Caco-2 (cell line): Measurements from ENCODE around the gene MUC3A. TPM values are rescaled to one million over a fixed set of nuclear protein-coding genes. Genes with fewer than 3 reads are reported as not detected.
"Not testable (repeated sequence)": the region's sequence is repeated elsewhere in the genome, so short reads cannot be mapped to it uniquely, and the experiment has no call there.

Source experiments
- BruUV-seq: library from RNA; stranded (reverse); fragments of 400-500 nt; replicated peaks from 2 replicates; lab custom pipeline; 2021; lab: Mats Ljungman, UMichigan
- CTCF ChIA-PET: fragments of 300-600 bp; sonication (Branson Sonifier 250); formaldehyde crosslinking; loops from one replicate; lab custom pipeline; 2022; ENCODE audit warnings: antibody characterized with exemption; lab: Charles Lee
- POLR2A ChIA-PET: fragments of 300-600 bp; sonication (Branson Sonifier 250); formaldehyde crosslinking; loops from one replicate; lab custom pipeline; 2022; ENCODE audit warnings: antibody characterized with exemption; lab: Charles Lee
- DNase-seq, 2 experiments: peaks; one replicate each; pipeline versions ENCODE4 v3.0.0 to v3.0.0-alpha.2; 2020 to 2022
- H3K27me3 ChIP-seq: replicated peaks from 2 replicates; pipeline ENCODE4 v1.6.0; 2011; ENCODE audit warnings: low read length; ENCODE audit not compliant: control insufficient read depth, insufficient read depth
- H3K36me3 ChIP-seq: 2 replicates; pipeline ENCODE4 v1.5.1; 2011; ENCODE audit warnings: low read length; ENCODE audit not compliant: control insufficient read depth, insufficient read depth
- H3K4me1 ChIP-seq: fragments of 250-450 bp; sonication (Bioruptor Pico); 2 replicates; pipeline ENCODE4 v1.5.1; 2020; ENCODE audit warnings: mild to moderate bottlenecking
- H3K4me3 ChIP-seq: 2 replicates; pipeline ENCODE4 v1.5.1; 2011; ENCODE audit warnings: low read depth, mild to moderate bottlenecking, control low read depth, low read length
- H3K9me3 ChIP-seq: fragments of 250-450 bp; sonication (Bioruptor Pico); 2 replicates; pipeline ENCODE4 v1.5.1; 2020; ENCODE audit warnings: mild to moderate bottlenecking, moderate library complexity
- H3K27ac Mint-ChIP-seq: one replicate; pipeline ENCODE4 v1.8.0; 2022; ENCODE audit warnings: mixed read lengths; ENCODE audit not compliant: unreplicated experiment
- H3K27me3 Mint-ChIP-seq: one replicate; pipeline ENCODE4 v1.8.0; 2022; ENCODE audit warnings: mixed read lengths; ENCODE audit not compliant: insufficient read depth, unreplicated experiment
- H3K36me3 Mint-ChIP-seq: one replicate; pipeline ENCODE4 v1.8.0; 2022; ENCODE audit warnings: mild to moderate bottlenecking, mixed read lengths; ENCODE audit not compliant: insufficient read depth, unreplicated experiment
- H3K4me1 Mint-ChIP-seq: one replicate; pipeline ENCODE4 v1.8.0; 2022; ENCODE audit warnings: low read depth, mixed read lengths; ENCODE audit not compliant: unreplicated experiment
- H3K4me3 Mint-ChIP-seq: one replicate; pipeline ENCODE4 v1.8.0; 2022; ENCODE audit warnings: mild to moderate bottlenecking, moderate library complexity, mixed read lengths; ENCODE audit not compliant: unreplicated experiment
- H3K9me3 Mint-ChIP-seq: one replicate; pipeline ENCODE4 v1.8.0; 2022; ENCODE audit warnings: mixed read lengths; ENCODE audit not compliant: unreplicated experiment
- CTCF ChIP-seq, 2 experiments: fragments of 200-600 bp in 1 of 2; IDR thresholded peaks; 1 replicate in 1 of 2; 2 replicates in 1 of 2; pipeline versions ENCODE4 v1.5.1 to v1.8.0; 2011 to 2022; ENCODE audit warnings: antibody characterized with exemption in 1 of 2, control low read depth in 1 of 2, inconsistent platforms in 1 of 2, low read depth in 1 of 2, low read length in 1 of 2, mild to moderate bottlenecking in 1 of 2, moderate library complexity in 1 of 2; ENCODE audit not compliant: insufficient read depth in 1 of 2, severe bottlenecking in 1 of 2, unreplicated experiment in 1 of 2
- intact Hi-C: fragments of 100-400 bp; cut with micrococcal nuclease; formaldehyde crosslinking; loops from one replicate; pipeline ENCODE4 v1.10.0; 2022; ENCODE audit not compliant: unreplicated experiment
- total RNA-seq: library from RNA; stranded (reverse); gene quantifications from 2 replicates; pipeline ENCODE4 v1.2.3, GENCODE V29; 2022

MUC3A gene
- total RNA-seq, 1 experiment from 2014 or later = 25.1 TPM

GRCh38 chr7:101002333-101002732 lies 53.0 kb downstream of the MUC3A start:
- H3K4me3 Mint-ChIP-seq, BruUV-seq, H3K36me3 ChIP-seq, H3K36me3 Mint-ChIP-seq, H3K27me3 ChIP-seq, CTCF ChIA-PET, H3K9me3 Mint-ChIP-seq, H3K4me1 Mint-ChIP-seq, POLR2A ChIA-PET, H3K27me3 Mint-ChIP-seq, H3K9me3 ChIP-seq, H3K4me1 ChIP-seq, intact Hi-C loops, DNase-seq, H3K4me3 ChIP-seq, H3K27ac Mint-ChIP-seq: not testable (repeated sequence)

DNA sequence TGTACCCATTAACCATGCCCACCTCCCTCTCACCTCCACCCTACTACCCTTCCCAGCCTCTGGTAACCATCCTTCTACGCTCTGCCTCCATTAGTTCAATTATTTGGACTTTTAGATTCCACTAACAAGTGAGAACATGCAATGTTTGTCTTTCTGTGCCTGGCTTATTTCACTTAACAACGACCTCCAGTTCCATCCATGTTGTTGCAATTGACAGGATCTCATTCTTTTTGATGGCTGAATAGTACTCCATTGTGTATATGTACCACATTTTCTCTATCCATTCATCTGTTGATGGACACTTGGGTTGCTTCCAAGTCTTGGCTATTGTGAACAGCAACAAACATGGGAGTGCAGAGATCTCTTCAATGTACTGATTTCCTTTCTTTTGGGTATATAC lies 58.0 kb downstream of the MUC3A start:
- H3K9me3 Mint-ChIP-seq, H3K4me1 ChIP-seq, H3K4me1 Mint-ChIP-seq, H3K36me3 Mint-ChIP-seq, intact Hi-C loops, H3K9me3 ChIP-seq, POLR2A ChIA-PET, H3K27ac Mint-ChIP-seq, H3K27me3 ChIP-seq, DNase-seq, BruUV-seq, H3K4me3 ChIP-seq, H3K36me3 ChIP-seq, H3K4me3 Mint-ChIP-seq, H3K27me3 Mint-ChIP-seq: not testable (repeated sequence)
- CTCF ChIA-PET = interaction anchor here (0.8 kb wide), 1 partner anchor 22 kb away, joined by 4 read pairs; no protein-coding TSS in a partner anchor

GRCh38 chr7:101009629-101010028 lies 60.3 kb downstream of the MUC3A start:
- no TSS peak for BruUV-seq
- H3K27ac Mint-ChIP-seq = no peak overlapping the region
- H3K4me3 Mint-ChIP-seq = no peak overlapping the region

DNA sequence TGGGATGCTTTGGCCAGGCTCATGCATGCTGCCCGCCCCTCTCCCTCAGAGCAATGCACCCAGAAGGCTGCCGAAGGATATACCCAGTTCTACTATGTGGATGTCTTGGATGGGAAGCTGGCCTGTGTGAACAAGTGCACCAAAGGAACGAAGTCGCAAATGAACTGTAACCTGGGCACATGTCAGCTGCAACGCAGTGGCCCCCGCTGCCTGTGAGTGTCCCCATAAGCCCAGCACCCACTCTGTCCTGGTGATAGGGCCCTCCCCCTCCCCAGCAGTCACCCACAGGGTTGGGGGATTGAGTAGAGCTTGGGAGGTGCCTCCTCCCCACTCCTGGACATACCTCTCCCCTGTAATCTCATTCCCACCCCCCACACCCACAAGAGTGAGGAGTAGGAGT lies 63.6 kb downstream of the MUC3A start:
- TF ChIP-seq CTCF (IDR thresholded peaks at IDR 0.05; ENCODE audit: insufficient read depth in 1 of 2, low read depth in 1 of 2, low read length in 1 of 2, severe bottlenecking in 1 of 2, unreplicated experiment in 1 of 2) = no peak
- H3K36me3 Mint-ChIP-seq = no peaks in the 10 kb centered on the region
- no peak for DNase-seq
- intact Hi-C loops = no loop called here
- H3K27me3 ChIP-seq = no peaks in the 10 kb centered on the region; the same call in 1 of the 2 replicates
- ChIA-PET POLR2A (no interaction called here), CTCF (interaction anchor here (0.6 to 2.1 kb wide), 2 partner anchors 47 to 66 kb away, joined by 4 read pairs; no protein-coding TSS in a partner anchor)
- H3K9me3 Mint-ChIP-seq = no peaks in the 10 kb centered on the region
- peaks cover 9% of the 10 kb centered on the region for H3K27me3 Mint-ChIP-seq
- H3K9me3 ChIP-seq = no peaks in the 10 kb centered on the region
- H3K27ac Mint-ChIP-seq = no peak overlapping the region
- no TSS peak for BruUV-seq
- no peak overlapping the region for H3K4me3 Mint-ChIP-seq
- H3K4me3 ChIP-seq = no peak overlapping the region
- H3K4me1 ChIP-seq = peaks cover 4% of the 10 kb centered on the region; the same call in 1 of the 2 replicates
- no peaks in the 10 kb centered on the region for H3K36me3 ChIP-seq
- no peaks in the 10 kb centered on the region for H3K4me1 Mint-ChIP-seq

More at GRCh38 chr7:101009629-101010028, 60.3 kb downstream of the MUC3A start:
- H3K27me3 Mint-ChIP-seq = peaks cover 9% of the 10 kb centered on the region
- CTCF ChIA-PET = interaction anchor here (1.6 kb wide), 1 partner anchor 44 kb away, joined by 4 read pairs; no protein-coding TSS in a partner anchor
- no peaks in the 10 kb centered on the region for H3K36me3 Mint-ChIP-seq
- intact Hi-C loops = no loop called here
- Histone ChIP-seq H3K4me1 (no peaks in the 10 kb centered on the region), H3K27me3 (no peaks in the 10 kb centered on the region; the same call in 1 of the 2 replicates), H3K9me3 (no peaks in the 10 kb centered on the region), H3K4me3 (no peak overlapping the region), H3K36me3 (no peaks in the 10 kb centered on the region)
- POLR2A ChIA-PET = no interaction called here
- no peaks in the 10 kb centered on the region for H3K9me3 Mint-ChIP-seq
- no peaks in the 10 kb centered on the region for H3K4me1 Mint-ChIP-seq
- no peak for DNase-seq
- no peak for TF ChIP-seq CTCF (IDR thresholded peaks at IDR 0.05; ENCODE audit: insufficient read depth in 1 of 2, low read depth in 1 of 2, low read length in 1 of 2, severe bottlenecking in 1 of 2, unreplicated experiment in 1 of 2)
